ENCODE measurements around the gene NAGPA.

DNA sequence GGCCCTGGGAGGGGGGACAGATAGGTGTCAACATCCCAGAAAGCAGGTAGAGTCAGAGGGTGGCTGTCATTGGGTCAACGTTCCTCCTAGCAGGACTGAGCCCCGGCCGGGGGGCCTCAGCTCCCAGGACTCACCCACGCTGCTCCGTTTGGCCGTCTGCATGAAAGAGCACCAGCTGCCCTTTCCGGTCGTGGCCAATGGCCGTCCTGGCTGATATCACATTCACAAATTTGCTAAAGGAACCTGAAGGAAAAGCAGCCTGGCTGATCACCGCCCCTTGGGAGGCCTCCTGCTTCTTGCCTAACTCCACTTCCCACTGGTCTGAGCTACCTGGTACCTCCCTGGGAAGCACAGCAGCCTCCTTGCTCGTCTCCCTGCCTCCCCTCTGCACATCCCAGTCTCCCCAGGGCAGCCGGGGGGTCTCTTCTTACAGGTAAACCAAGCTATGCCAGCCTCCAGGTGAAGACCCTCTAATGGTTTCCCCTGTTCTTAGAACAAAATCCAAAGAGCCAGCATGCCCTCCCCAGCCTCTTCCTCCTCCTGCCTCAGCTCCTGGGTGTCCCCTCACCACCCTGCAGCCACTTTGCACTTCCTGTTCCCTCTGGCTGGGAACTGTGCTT is 3.4 kb downstream of the NAGPA start:
- TF ChIP-seq, protein P1, sequence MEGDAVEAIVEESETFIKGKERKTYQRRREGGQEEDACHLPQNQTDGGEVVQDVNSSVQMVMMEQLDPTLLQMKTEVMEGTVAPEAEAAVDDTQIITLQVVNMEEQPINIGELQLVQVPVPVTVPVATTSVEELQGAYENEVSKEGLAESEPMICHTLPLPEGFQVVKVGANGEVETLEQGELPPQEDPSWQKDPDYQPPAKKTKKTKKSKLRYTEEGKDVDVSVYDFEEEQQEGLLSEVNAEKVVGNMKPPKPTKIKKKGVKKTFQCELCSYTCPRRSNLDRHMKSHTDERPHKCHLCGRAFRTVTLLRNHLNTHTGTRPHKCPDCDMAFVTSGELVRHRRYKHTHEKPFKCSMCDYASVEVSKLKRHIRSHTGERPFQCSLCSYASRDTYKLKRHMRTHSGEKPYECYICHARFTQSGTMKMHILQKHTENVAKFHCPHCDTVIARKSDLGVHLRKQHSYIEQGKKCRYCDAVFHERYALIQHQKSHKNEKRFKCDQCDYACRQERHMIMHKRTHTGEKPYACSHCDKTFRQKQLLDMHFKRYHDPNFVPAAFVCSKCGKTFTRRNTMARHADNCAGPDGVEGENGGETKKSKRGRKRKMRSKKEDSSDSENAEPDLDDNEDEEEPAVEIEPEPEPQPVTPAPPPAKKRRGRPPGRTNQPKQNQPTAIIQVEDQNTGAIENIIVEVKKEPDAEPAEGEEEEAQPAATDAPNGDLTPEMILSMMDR (IDR thresholded peaks at IDR 0.05 in 4 of 5, conservative IDR thresholded peaks at IDR 0.05 in 1 of 5) = no peak
- no peak for TF ChIP-seq POLR2A (IDR thresholded peaks at IDR 0.05)

Data from gastrocnemius medialis (tissue), 4 donors.